ENCODE data around the gene ANKK1. TPM values are rescaled to one million over a fixed set of nuclear protein-coding genes. Genes with fewer than 3 reads are reported as not detected.

ANKK1 gene
- total RNA-seq, 1 experiment from 2014 or later, result 0.22 TPM

GRCh38 chr11:113408206-113408605, 20.6 kb downstream of the ANKK1 start:
- ATAC-seq (no peak), DNase-seq (ENCODE audit: low read depth, low spot score) (no peak)
- Histone ChIP-seq H2AFZ (ENCODE audit: low read depth, low read length, poor library complexity, severe bottlenecking) (no peak overlapping the region), H3K36me3 (ENCODE audit: control insufficient read depth in 1 of 2, insufficient read depth in 2 of 2, low read length in 2 of 2) (no peaks in the 10 kb centered on the region), H3K79me2 (ENCODE audit: insufficient read depth, low read length) (no peaks in the 10 kb centered on the region), H3K4me1 (ENCODE audit: control insufficient read depth in 1 of 2, insufficient read depth in 2 of 2, low read length in 2 of 2) (no peaks in the 10 kb centered on the region), H3K9ac (ENCODE audit: low read length) (no peak overlapping the region), H4K20me1 (ENCODE audit: insufficient read depth) (no peaks in the 10 kb centered on the region), H3K9me3 (ENCODE audit: control insufficient read depth in 1 of 2, insufficient read depth in 1 of 2, low read depth in 1 of 2, low read length in 2 of 2) (no peaks in the 10 kb centered on the region), H3K9me2 (ENCODE audit: insufficient read depth) (no peaks in the 10 kb centered on the region), H3K27ac (ENCODE audit: low read depth, low read length) (no peak overlapping the region), H3K4me2 (ENCODE audit: low read length) (no peak overlapping the region), H3K4me3 (replicated peaks in 1 of 2; ENCODE audit: low read depth in 1 of 2, low read length in 2 of 2) (no peak overlapping the region), H3K27me3 (ENCODE audit: insufficient read depth, low read length) (peaks cover 2% of the 10 kb centered on the region; the same call in 1 of the 2 replicates)
- TF ChIP-seq EZH2 (IDR thresholded peaks at IDR 0.05) (no peak), EZH2phosphoT487 (IDR thresholded peaks at IDR 0.05; ENCODE audit: borderline replicate concordance) (no peak), TCF7L2 (IDR thresholded peaks at IDR 0.05; ENCODE audit: borderline replicate concordance, extremely low read depth, insufficient read depth, insufficient read length) (no peak), YY1 (IDR thresholded peaks at IDR 0.05; ENCODE audit: extremely low read depth, insufficient replicate concordance, low read depth, low read length) (no peak), REST (IDR thresholded peaks at IDR 0.05; ENCODE audit: low read depth) (no peak), SRF (IDR thresholded peaks at IDR 0.05; ENCODE audit: low read depth) (no peak), FOSL1 (IDR thresholded peaks at IDR 0.05; ENCODE audit: low read depth) (no peak), ZNF274 (IDR thresholded peaks at IDR 0.05; ENCODE audit: low read depth, low read length) (no peak), ELF1 (IDR thresholded peaks at IDR 0.05; ENCODE audit: borderline replicate concordance, low read depth) (no peak), RAD21 (IDR thresholded peaks at IDR 0.05; ENCODE audit: low read depth) (no peak), ZBTB33 (IDR thresholded peaks at IDR 0.05; ENCODE audit: extremely low read depth, insufficient replicate concordance, low read length) (no peak), SIN3A (IDR thresholded peaks at IDR 0.05; ENCODE audit: low read depth) (no peak), EGR1 (IDR thresholded peaks at IDR 0.05; ENCODE audit: low read depth) (no peak), POLR2AphosphoS5 (IDR thresholded peaks at IDR 0.05; ENCODE audit: low read depth, low read length) (no peak), JUND (IDR thresholded peaks at IDR 0.05) (no peak), POLR2A (IDR thresholded peaks at IDR 0.05; ENCODE audit: borderline replicate concordance, extremely low read depth, insufficient read depth, insufficient read length) (no peak), SP1 (IDR thresholded peaks at IDR 0.05; ENCODE audit: low read depth) (no peak), CTCF (IDR thresholded peaks at IDR 0.05 in 2 of 3, conservative IDR thresholded peaks at IDR 0.05 in 1 of 3; ENCODE audit: borderline replicate concordance in 1 of 3, insufficient read depth in 1 of 3, low read depth in 2 of 3, low read length in 2 of 3) (no peak)
- CTCF ChIA-PET, result no interaction called here
- RAD21 ChIA-PET (ENCODE audit: low non-redundant PET in 1 of 2, low total read pairs in 2 of 2, uncharacterized antibody in 2 of 2, unreplicated experiment in 2 of 2), result no interaction called here
- intact Hi-C loops (cut with micrococcal nuclease), result no loop called here
- BruUV-seq (replicated peaks), result no TSS peak
- POLR2A ChIA-PET, result no interaction called here

All from HCT116 (cell line).